ENCODE measurements around the gene KRT72.

Gene KRT72

DNA sequence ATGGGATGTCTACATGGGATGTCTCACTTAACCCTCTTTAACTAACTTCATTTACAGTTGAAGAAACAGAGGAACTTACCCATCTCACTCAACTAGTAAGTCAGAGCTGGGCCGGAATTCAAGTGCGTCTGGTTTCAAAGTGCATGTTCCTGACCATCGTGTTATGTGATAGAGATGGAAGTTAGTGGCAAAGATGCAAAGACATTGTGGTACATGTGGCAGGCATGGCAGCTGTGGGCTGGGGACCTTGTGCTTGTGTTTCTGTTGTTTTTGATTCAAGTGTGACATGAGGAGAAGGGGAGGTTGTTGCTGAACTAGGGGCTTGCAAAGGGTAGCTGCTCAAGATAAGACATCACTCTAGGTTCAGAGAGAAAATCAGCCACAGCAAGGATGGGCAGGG lies 25.3 kb downstream of the KRT72 start:
- no peak for DNase-seq

- DNase-seq = no peak
Measured at GRCh38 chr12:52575256-52575655, 26.0 kb downstream of the KRT72 start.

GRCh38 chr12:52573743-52574142 lies 27.5 kb downstream of the KRT72 start, which contains the start of gene KRT74:
TSS of gene KRT74 (minus strand) at chr12:52573843. CDS start at chr12:52573777, 66 bp downstream.
- DNase-seq = no peak

DNA sequence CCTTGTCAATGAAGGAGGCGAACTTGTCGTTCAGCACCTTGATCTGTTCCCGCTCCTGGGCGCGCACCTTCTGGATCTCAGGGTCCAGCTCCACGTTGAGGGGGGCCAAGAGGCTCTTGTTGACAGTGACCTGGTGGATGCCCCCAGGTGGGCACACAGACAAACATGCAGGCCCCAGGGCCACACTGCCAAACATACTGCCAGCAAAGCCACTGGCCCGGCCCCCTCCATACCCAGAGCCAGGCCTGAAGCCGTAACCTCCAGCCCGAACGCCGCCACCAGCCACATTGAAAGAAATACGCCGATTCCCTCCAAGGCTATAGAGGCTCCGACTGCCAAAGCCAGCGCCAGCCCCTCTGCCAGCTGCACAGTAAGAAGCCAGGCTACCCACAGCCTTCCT lies 28.0 kb downstream of the KRT72 start:
- no peak for DNase-seq

DNA sequence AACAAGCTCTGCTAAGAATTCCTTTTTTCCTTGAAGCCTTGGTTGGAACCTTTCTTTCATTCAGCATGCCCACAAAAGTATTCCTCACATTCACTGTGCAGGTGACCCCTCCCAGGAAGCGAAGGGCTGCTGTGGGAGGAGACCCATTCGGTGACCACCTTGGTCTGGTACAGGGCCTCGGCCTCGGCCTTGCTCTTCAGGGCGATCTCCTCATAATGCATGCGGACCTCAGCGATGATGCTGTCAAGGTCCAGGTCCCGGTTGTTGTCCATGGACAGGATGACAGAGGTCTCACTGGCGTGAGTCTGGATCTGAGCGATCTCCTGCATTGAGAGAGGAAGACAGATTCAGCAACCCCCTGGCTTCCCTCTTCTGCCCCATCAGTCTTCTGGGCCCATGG lies 30.8 kb downstream of the KRT72 start:
- DNase-seq = no peak

GRCh38 chr12:52568111-52568510 lies 33.2 kb downstream of the KRT72 start:
- DNase-seq = no peak

GRCh38 chr12:52566847-52567291 lies 34.4 kb downstream of the KRT72 start:
- peak; percentile 36 for DNase-seq

GRCh38 chr12:52564582-52564981 lies 36.7 kb downstream of the KRT72 start:
- no peak for DNase-seq

- no peak for DNase-seq
Measured at GRCh38 chr12:52561880-52562449, 39.3 kb downstream of the KRT72 start.

- DNase-seq = no peak
Measured at GRCh38 chr12:52559979-52560378, 41.3 kb downstream of the KRT72 start.

DNA sequence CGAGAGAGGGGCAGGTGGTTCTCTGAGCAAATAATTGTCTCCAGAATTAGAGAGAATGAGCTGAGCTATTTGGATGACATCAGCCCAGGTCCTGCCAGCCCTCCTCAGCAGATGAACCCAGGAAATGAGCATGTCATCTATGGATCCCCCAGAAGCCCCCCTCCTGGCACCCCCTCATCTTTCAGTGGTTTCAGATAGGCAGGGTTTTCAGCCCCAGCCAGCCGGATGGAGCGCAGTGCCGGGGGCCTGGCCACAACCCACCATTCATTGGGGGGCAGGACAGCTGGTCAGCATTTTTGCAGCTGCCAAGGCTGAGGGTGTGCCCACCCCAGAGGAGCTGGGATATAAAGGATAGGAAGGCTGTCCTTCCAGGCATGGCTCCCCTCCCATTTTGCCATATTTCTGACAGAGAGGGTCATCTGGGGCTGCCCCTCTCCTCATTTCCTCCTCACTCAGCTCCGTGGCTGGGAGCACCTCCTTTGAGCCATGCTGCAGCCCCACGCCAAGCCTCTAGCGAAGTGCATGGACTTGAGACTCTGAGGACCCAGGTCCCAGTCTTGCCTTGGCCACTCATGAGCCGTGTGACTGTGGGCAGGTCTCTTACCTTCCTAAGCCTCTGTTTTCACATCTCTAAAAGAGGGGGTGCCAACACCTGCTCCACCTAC lies 42.4 kb downstream of the KRT72 start:
- DNase-seq = no peak

- DNase-seq = no peak
Measured at GRCh38 chr12:52557476-52557875, 43.8 kb downstream of the KRT72 start.

DNA sequence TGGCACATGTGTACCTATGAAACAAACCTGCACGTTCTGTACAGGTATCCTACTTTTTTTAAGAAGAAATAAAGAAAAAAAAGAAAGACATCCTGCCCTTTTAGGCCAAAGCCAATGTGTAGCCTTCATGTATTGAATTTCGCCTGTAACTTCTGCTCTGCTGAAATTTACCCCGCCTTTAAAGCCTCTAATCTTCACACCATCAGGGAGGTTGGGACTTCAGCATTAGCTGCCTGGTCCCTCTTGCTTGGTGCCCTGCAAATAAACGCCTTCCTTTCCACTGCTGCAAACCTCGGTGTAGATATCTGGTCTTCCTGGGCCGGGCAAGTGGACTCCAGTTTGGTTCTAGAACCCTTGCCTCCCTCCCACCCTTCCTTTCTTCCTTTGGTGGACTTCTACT lies 45.7 kb downstream of the KRT72 start:
- no peak for DNase-seq

DNA sequence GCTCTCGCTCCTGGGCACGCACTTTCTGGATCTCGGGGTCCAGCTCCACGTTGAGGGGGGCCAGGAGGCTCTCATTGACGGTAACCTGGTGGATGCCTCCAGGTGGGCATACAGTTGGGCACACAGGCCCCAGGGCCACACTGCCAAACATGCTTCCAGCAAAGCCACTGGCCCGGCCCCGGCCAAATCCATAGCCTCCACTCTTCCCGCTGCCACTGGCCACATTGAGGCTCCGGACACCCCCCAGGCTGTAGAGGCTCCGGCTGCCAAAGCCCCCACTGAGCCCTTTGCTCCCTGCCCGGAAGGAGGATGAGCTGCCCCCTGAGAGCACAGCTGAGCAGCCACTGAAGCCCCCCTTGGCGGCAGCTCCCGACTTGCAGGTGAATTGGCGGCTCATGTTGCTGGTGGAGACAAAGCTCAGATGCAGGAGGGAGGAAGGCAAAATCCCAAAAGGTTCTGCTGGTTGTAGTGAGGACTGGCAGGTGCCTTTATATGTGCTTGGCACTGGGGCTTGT lies 48.5 kb downstream of the KRT72 start, which contains the start of gene KRT71:
Gene KRT71 (minus strand): TSS at position 465 of the 515 bp plus-strand sequence. CDS start 68 bp downstream, at position 397.
- DNase-seq = no peak

GRCh38 chr12:52552055-52552454 lies 49.2 kb downstream of the KRT72 start:
- no peak for DNase-seq

- DNase-seq = no peak
Measured at GRCh38 chr12:52551216-52551865, 49.9 kb downstream of the KRT72 start.

GRCh38 chr12:52546126-52546525 lies 55.1 kb downstream of the KRT72 start:
- DNase-seq = no peak

DNA sequence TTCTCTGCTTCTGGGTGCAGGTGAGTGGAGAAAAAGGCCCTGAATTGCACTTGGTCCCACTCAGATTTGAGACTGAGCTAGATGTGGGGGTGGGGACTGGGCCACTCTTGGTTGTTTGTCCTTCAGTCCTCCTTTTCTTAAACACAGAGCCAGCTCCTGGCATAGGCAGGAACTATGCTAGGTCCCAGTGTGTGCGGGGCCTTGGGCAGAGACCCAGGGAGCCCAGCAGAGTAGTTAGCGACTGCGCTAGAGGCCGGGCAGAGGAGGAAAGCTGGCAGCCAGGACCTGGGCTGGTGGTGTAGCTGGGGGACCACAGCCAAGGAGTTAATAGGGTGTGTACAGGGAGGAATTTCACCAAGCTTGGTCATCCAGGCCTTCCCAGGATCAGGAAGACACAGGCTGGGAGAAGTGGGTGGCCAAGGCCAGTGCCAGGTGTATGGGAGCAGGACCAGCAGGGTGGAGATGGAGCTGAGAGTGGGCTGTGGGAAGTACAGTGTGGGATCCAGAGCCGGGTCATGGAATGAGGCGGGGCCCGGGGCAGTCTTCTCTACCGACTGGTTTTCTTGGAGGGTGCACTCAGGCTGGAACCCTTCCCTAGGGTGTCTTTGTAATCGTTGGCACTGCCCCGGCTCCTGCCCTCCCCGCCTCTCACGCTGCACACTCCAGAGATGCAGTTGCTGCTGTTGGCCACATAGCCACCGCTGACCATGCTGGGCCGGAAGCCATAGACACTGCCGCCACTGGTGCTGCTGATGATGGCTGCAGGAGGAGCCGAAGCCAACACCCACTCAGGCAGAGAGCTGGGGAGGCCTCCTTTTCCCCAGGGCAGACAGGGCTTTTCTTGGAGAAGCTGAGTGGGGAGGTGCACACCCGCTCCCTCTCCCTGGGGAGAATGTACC lies 57.0 kb downstream of the KRT72 start:
- no peak for DNase-seq

GRCh38 chr12:52542785-52543318 lies 58.4 kb downstream of the KRT72 start:
- DNase-seq = no peak

DNA sequence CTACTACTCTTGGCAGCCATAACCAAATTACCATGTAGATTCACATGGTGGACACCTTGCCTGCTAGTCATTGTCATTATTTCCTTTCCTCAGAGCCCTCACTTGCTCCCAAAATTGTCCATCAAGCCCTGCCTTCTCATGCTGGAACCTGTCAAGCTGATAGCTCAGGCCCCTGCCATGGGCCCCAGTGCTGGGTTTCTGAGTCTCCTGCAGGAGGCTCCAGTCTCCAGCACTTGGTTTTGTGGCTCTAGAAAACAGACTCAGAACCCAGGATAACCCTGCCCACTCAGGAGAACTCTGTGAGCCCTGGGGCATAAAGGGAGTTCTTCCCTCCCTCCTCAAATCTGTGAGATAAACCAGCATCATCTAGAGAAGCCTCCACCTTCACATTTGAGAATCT lies 59.1 kb downstream of the KRT72 start:
- no peak for DNase-seq

GRCh38 chr12:52541709-52542108 lies 59.6 kb downstream of the KRT72 start:
- no peak for DNase-seq

DNA sequence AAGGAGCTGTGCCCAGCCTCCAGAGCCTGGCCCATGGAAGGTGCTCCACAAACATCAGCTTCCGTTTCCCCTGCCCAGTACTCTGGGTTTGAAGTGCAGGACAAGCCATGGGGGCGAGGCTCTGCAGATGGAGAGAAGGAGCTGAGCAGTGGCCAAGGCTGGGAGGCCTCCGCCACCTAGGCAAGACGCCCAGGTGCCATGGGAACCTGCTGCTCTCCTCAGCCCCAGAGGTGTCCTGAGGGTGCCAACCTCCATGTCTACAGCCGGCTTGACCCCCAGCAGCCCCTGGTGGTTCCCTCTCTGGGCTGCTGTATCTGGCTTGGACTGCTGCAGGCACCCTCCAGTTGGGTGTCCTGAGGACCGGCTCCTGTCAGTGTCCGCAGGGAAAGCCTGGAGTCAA lies 60.7 kb downstream of the KRT72 start:
- no peak for DNase-seq

GRCh38 chr12:52539821-52540173 lies 61.5 kb downstream of the KRT72 start:
- DNase-seq = no peak

All from activated CD8-positive, alpha-beta memory T cell treated with anti-CD3 and anti-CD28 coated beads, Interleukin-2, amount 50 U/mL, for 4 hours (primary cell).